NCI-H526 treated with DMSO at 0.1 percent for 48 hours (cell line): ENCODE measurements around the gene VASP.
A peak's percentile ranks its signal among the peaks of the same experiment; 100 is the strongest.
"Not testable (repeated sequence)": the region's sequence is repeated elsewhere in the genome, so short reads cannot be mapped to it uniquely, and the experiment has no call there.

Source experiments
- DNase-seq: peaks from one replicate; lab custom pipeline; 2025; lab: John Stamatoyannopoulos, UW

The VASP gene

DNA sequence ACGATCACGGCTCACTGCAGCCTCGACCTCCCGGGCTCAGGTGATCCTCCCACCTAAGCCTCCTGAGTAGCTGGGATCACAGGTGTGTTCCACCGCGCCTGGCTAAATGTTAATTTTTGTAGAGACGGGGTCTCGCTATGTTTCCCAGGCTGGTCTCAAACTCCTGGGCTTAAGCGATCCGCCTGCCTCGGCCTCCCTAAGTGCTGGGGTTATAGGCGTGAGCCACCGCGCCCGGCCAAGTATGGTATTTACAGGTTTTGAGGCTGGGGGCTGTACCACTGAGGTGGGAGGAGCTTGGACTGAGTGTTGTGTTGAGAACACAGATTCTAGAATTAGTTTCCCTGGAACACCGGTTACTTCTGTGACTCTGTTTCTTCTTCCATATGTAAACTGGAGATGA, 9.5 kb upstream of the VASP start:
- DNase-seq = no peak

- DNase-seq = no peak
Observed at GRCh38 chr19:45498411-45499195, 8.7 kb upstream of the VASP start, which contains the start of gene PPM1N. Gene PPM1N, plus strand, starts transcription at chr19:45498443. Its CDS starts 30 bp downstream, at chr19:45498473.

GRCh38 chr19:45499196-45500180, 7.8 kb upstream of the VASP start:
- DNase-seq = peak; percentile 67

DNA sequence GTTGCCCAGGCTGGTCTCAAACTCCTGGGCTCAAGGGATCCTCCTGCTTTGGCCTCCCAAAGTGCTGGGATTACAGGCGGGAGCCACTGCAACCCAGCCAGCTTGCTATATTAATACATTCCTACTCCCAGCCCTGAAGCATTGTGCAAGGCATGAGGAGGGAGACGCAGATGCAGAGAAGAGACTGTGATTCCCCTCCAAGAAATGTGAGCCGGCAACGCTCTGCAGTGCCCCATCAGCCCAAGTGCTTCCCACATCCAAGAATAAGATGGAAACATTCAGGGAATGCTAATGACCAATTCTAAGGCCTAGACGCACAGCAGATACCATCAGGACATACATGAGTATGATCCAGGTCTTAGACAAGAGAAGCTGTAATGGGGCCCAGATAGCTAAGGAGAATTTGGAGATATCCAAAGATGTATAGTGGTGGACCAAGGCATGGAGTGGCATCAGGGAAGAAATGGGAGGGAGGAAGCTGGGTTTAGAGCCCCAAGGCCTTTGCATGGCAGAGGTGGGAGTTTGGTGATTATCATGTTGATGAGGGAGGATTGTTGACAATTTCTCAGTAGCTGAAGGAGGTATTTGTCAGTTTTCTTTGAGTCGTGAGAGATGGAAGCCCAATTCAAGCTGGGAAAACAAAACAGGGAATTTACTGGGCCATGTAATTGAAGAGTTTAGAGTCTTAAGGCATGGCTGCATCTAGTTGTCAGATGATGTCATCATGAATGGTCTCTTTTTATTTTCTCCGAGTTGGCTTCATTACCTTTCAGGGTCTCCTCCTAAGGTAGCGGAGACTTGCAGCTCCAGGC, 6.2 kb upstream of the VASP start:
- DNase-seq = no peak

GRCh38 chr19:45501730-45502014, 5.6 kb upstream of the VASP start:
- no peak for DNase-seq

DNA sequence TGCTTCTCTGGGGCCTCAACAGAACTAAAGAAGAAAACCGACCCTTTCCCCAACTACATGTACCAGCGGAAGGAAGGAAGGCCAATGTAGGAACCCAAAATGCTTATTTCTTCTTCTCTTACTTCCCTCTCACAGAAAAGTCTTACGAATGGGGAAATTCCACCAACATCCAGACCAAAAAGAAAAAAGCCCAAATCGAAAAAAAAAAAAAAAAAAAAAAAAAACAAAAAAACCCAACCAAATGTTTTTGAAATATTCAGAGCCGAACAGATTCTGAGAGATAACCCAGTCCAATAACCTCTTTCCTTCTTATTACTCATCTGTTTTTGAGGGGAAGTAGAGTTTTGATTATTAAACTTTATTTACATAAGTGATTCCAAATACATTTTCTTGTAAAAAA, 5.2 kb upstream of the VASP start:
- DNase-seq = no peak

DNA sequence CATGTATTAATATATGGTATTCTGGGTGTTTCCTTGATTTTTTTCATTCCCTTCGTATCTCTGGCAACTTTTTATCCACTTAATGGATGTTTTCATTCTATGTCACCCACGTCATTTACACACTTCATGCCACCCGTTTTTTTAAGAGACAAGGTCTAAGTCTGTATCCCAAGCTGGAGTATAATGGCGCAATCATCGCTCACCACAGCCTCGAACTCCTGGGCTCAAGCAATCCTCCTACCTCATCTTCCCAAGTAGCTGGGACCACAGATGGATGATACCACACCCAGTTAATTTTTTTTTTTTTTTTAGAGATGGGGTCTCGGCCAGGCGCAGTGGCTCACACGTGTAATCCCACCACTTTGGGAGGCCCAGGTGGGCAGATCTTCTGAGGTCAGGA, 3.4 kb upstream of the VASP start:
- DNase-seq = no peak

GRCh38 chr19:45505151-45505995, 1.9 kb upstream of the VASP start:
- no peak for DNase-seq

DNA sequence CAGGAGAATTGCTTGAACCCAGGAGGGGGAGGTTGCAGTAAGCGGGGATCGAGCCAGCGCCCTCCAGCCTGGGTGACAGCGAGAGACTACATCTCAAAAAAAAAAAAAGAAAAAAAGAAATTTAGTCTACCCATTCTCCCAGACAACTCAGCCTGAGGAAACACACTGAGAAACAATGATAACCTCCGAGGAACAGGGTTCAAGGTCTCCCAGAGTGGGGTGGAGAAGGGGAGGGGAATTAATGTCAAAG, 1.4 kb upstream of the VASP start:
- no peak for DNase-seq

- peak; percentile 77 for DNase-seq
Observed at GRCh38 chr19:45506246-45506988, 862 bp upstream of the VASP start.

GRCh38 chr19:45507872-45508416, 665 bp downstream of the VASP start:
- no peak for DNase-seq

DNA sequence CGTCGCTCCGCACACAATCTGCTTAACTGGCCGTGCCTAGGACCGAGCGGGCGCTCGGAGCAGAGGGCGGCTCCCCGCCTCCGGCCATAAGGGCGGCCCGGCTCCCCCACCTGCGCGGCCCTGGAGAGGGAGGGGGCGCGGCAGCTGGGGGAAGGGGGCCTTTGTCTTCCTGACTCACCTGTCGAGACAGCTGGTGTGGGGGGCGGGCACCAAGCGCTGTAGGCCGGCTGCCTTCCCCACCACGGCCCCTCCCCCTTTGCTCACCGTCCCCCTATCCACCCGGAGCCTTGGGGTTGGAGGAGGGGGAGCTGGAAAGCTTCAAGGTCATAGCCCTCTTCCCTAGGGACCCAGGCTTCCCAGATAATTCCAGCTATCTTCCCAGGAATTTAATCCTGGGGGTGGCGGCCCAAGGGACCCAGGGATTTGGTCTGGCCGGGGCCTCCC, 1.2 kb downstream of the VASP start:
- no peak for DNase-seq

DNA sequence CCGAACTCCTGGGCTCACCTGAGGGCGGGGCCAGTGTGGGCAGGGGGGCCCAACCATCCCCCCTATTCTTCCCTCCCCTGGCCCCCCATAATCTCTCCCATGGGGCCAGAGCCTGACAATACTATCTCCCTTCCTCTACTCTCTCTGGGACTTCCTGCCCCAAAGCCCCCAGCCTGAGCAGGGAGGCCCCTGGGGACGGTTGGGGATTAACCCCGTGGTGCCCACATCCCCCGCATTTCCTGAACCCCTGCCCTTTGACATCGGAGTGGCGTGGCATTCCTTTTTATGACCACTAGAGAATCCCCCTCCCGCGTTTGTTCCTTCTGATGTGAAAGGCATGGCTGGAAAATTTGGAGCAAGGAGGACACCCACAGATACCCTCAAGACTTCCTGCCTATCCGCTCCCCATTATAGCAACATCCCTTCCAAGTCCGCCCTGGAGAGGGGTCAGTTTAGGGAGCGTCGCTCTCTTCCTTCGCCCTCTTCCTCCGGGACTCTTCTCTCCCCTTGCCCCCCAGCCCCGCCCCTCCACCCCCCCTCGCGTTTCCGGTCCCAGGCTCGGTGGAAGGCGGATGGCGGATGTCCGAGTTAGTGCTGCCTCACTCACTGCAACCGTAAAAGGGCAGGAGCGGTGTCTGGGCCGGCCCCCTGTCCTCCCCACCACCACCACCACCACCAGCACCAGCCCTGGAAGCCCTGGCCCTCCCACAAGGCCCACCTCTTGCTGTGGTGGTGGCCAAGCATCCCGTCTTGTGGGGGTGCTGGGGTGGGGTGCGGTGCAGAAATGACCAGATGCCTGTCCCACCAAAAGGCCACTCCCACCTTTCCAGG, 1.8 kb downstream of the VASP start:
- no peak for DNase-seq

GRCh38 chr19:45509692-45510015, 2.4 kb downstream of the VASP start:
- DNase-seq = no peak

- DNase-seq = not testable (repeated sequence)
Observed at GRCh38 chr19:45510352-45510751, 3.1 kb downstream of the VASP start.

- DNase-seq = no peak
Observed at GRCh38 chr19:45511074-45511473, 3.8 kb downstream of the VASP start.

DNA sequence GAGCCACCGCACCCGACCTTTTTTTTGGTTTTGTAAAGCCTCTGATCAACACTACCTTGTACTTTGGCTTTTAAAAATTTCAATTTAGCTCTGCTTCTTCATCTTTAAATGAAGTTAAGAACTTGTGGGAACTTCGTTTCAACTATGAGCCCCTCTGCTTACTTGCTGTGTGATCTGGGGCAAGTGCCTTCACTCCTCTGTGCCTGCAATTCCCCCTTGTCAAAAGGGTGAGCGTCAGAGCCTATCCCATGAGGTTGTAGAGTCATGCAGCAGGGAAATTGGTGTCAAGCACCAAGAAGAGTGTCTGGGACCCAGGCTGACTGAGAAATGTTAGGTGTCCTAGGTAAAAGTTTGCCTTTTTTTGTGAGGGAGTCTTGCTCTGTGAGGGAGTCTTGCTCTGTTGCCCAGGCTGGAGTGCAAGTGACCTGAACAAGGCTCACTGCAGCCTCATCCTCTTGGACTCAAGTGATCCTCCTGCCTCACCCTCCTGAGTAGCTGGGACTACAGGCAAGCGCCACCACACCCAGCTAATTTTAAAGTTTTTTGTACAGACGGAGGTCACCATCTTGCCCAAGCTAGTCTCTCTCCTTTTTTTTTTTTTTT, 5.7 kb downstream of the VASP start:
- no peak for DNase-seq

DNA sequence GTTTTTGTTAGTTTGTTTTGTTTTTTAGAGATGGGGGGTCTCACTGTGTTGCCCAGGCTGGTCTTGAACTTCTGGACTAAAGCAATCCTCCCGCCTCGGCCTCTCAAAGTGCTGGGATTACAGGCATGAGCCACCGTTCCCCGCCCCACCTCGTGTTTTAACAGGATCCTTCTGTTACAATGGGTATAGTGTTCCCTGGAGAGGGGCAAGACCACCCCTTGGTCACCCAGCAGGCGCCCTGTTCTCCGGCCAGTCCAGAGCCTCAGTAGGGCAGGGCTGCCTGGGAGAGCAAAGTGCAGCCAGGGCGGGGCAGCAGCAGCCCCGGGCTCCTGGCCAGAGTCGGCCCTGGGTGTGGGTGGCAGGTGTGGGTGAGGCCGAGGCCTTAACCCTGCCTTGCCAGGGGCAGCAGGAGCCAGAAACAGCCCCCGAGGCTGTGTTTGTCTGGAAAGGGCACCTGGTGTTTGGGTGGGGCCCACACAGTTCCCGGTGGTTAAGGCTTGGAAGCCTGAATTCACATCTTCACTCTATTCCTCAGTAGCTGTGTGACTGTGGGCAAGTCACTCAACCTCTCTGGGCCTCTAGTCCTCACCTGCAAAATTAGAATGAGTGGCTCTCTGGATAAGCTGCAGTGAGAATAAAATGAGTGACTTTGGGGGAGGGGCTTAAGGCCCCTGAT, 7.2 kb downstream of the VASP start:
- no peak for DNase-seq

DNA sequence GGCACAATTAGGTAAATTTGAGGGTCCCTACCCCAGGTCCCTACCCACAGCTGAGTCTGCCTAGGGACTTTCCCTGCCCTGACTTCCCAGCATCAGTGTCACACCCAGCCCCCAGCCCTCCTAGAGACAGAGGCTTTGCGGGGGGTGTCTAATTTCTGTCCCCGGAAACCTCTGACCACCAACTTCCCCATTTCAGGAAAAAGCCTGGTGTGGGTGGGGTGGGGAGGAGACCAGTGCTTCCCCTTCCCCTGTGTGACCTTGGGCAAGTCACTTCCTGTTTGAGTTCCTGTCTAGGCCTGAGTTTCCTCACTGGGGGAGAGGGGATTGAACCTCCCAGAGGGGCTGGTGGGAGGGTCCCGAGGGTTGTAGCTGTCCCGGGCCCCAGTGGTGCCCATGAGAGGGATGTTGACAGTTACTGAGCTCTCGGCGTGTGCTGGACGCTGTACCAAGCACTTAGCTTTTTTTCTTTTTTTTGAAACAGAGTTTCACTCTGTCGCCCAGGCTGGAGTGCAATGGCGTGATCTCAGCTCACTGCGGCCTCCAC, 7.9 kb downstream of the VASP start:
- no peak for DNase-seq
